Measurements from ENCODE around the gene ISM1.

DNA sequence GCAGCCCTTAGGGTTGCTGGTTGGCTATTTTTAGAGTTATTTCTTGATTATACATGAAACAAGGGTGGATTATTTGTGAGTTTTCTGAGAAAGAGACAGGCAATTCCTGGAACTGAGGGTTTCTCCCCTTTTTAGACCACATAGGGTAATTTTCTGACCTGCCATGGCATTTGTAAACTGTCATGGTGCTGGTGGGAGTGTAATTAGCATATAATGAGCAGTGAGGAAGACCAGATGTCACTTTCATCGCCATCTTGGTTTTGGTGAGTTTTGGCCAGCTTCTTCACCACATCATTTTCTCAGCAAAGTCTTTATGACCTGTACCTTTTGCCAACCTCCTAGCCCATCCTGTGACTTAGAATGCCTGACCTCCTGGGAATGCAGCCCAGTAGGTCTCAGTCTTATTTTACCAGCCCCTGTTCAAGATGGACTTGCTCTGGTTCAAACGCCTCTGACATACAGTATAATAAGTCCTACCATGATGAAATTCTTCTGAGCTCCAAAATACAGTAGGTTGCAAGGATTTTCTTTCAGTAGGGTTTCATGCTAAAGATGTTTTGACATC lies 117.1 kb downstream of the ISM1 start:
- TF ChIP-seq, protein P1, sequence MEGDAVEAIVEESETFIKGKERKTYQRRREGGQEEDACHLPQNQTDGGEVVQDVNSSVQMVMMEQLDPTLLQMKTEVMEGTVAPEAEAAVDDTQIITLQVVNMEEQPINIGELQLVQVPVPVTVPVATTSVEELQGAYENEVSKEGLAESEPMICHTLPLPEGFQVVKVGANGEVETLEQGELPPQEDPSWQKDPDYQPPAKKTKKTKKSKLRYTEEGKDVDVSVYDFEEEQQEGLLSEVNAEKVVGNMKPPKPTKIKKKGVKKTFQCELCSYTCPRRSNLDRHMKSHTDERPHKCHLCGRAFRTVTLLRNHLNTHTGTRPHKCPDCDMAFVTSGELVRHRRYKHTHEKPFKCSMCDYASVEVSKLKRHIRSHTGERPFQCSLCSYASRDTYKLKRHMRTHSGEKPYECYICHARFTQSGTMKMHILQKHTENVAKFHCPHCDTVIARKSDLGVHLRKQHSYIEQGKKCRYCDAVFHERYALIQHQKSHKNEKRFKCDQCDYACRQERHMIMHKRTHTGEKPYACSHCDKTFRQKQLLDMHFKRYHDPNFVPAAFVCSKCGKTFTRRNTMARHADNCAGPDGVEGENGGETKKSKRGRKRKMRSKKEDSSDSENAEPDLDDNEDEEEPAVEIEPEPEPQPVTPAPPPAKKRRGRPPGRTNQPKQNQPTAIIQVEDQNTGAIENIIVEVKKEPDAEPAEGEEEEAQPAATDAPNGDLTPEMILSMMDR (IDR thresholded peaks at IDR 0.05; ENCODE audit: low read depth, low read length, poor library complexity, severe bottlenecking) = no peak
- no peak for TF ChIP-seq EZH2phosphoT487 (IDR thresholded peaks at IDR 0.05; ENCODE audit: borderline replicate concordance, low read length)

Measured in DOHH2 (cell line).